ENCODE data around the gene UVRAG.

- no peak for TF ChIP-seq CTCF (IDR thresholded peaks at IDR 0.05)
- TF ChIP-seq POLR2A (IDR thresholded peaks at IDR 0.05) = no peak
Observed at GRCh38 chr11:76025068-76025467, 210.1 kb downstream of the UVRAG start.

Data from lower leg skin (tissue), 3 donors.